Stimulated activated CD4-positive, alpha-beta T cell treated with anti-CD3 and anti-CD28 coated beads, Interleukin-1b, Interleukin-23, amount 100 ng/mL, for 4 hours (primary cell): Measurements from ENCODE around the gene ARL4C.
A peak's percentile ranks its signal among the peaks of the same experiment; 100 is the strongest.

Source experiments
- DNase-seq, 2 donors: peaks; one replicate each; pipeline ENCODE4 v3.0.0-alpha.2; 2020; ENCODE audit warnings: low read depth in 2 of 2

The ARL4C gene, protein sequence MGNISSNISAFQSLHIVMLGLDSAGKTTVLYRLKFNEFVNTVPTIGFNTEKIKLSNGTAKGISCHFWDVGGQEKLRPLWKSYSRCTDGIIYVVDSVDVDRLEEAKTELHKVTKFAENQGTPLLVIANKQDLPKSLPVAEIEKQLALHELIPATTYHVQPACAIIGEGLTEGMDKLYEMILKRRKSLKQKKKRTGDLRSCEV

DNA sequence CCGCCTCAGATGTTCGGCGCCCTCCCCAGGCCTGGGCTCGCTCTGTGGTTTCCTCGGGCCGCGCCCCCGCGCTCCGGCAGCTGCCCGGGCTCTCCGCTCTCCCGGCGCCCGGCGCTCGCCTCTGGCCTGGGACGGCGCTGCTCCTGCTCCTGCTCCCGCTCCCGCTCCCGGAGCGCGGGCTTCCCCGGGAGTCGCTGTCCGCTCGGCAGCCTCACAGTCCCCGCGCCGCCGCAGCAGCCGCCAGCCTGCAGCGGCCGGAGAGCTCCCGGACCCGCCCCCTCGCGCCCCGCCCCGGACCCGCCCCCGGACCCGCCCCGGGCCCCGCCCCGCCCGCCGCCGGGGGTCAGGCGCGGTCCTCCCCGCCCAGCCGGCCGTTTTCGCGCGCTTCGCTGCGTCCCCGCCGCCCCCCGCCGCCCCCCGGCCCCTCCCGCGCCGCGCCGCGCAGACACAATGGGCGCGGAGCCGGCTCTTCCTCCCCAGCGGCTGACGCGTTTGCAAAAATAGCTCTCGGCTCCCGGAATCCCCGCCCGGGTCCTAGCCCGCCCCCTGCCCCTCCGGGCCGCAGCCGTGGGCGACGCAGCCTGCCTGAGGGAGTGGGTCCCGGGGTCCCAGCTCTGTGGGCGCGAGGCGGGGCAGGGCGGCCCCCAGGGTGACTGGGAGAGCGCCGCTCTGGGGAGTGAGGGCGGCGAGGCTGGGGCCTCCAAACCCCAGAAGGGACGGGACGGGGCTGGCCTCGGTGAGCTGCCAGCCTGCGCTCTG lies at the start of gene ARL4C:
Gene ARL4C, minus strand, starts transcription at position 247 of the 759 bp plus-strand sequence. CDS start 495 bp downstream, outside the sequence.
- DNase-seq = peak; percentile 36 to 51

DNA sequence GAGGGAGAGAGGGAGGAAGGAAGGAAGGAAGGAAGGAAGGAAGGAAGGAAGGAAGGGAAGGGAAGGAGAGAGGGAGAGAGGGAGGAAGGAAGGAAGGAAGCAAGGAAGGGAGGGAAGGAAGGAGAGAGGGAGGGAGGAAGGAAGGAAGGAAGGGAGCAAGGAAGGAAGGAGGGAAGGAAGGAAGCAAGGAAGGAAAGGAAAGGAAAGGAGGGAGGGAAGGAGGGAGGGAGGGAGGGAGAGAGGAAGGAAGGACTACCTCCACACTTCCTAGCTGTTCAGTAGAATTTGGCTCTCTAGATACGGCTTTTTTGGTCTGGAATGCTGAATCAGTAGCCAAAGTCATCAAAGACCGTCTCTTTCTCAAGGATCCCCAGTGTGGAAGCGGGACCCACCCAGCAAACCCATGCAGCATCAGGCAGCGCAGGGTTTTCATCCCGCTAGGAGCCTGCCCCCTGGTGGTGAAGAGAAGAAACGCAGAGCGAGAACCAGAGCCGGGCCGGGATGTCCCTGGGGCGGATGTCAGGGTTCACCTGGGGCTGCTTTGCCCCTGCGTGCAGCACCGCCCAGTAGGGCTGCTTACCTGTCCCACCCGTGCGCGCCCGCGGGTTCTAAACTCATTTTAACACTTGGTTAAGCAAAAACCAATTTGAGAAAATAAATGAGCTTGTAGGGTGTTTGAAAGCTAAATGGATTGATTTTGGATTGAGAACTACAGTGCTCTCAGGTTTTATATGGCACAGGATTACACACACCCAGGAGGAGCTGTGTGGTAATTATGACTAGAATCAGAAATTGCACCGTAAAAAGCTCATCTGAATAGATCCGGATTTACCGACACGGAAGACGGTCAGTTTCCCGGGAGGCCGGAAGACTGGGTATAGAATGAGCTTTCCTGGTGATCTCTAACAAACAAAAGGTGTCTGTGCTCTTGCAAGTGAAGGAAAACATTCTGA lies 48.1 kb upstream of the ARL4C start:
- peak; percentile 61 to 70 for DNase-seq

DNA sequence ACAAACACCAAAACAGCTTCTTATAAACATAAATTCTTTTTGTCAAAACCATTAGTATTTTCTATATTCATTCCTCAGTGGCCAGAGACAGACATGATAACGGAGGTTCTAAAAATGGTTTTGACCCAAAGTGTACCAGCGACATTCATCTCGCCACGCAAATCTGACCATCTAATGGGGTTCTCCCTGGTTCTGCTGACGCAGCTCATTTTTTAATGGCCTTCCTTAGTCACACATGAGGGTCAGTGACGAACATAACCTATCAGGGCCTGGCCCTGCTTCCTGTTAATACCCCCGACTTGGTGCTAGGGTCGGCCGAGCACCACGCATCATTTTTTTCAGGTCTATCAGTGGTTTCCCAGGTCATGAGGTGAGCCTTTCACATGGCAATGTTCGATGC lies 45.9 kb upstream of the ARL4C start:
- DNase-seq = no peak

DNA sequence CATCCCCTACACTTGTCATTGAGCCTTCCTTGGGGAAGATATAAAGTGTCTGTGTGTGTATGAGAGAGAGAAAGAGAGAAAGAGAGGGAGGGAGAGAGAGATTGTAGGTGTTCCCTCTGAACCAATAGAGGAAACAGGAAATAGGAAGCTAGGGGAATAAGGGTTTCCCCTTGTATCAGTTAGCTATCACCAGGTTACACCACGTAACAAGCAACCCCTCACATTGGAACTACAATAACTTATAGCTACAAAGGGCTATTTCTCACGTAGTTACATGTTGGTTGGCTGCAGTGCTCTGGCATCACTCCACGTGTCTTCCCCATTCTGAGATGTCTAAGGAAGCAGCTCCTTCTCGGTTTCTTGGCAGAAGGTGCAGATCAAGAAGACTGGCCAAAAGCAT lies 41.0 kb upstream of the ARL4C start:
- no peak for DNase-seq

DNA sequence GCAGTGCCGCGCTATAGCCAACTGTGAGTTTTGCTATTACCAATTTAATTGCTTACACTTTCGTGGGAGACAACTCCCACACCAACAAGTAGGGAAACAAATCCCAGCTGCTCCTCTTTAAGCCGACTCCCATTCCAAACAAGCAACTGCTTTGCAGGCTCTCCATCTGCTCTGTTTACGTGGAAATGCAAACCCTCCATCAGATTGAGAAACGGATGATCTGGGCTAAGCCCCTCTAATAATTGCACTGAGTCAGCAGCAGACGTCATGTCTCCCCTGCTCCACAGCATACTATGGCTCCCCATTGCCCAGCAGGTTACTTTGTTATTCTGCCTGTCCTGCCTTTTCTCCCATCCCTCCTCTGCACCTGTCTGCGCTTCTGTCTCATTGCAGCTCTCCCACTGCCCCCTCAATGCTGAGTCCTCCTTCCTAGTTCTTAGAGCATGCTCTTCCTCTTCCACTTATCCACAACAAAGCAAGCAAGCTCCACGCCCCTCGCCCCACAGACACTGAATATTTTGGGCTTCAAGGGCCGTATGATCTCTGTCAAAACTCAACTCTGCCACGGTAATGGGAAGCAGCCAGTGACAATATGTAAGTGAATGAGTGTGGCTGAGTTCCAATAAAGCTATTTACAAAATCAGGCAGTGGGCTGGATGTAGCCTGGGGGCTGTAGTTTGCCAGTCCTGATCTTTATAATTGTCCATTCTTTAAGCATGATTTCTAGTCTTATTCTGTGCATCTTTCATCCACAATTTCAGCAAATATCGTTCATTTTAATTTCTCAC lies 39.5 kb upstream of the ARL4C start:
- no peak for DNase-seq

DNA sequence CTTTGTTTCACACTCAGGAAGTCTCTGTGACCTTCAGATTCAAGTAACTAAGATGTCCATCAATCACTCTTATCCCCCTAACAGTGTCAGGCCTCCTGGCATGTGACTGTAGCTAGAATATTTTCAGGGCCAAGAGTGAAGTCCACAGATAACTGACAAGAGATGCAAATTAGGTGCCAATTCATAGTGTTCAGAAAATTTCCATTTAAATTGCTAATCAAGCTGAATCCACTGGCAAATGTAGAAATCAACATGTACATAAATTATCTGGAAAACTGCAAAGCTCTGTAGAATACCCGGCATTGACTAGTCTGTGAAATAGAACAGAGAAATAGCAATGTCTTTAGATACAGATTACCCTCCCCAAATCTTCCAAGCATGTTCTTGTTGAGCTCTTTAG lies 38.6 kb upstream of the ARL4C start:
- no peak for DNase-seq

DNA sequence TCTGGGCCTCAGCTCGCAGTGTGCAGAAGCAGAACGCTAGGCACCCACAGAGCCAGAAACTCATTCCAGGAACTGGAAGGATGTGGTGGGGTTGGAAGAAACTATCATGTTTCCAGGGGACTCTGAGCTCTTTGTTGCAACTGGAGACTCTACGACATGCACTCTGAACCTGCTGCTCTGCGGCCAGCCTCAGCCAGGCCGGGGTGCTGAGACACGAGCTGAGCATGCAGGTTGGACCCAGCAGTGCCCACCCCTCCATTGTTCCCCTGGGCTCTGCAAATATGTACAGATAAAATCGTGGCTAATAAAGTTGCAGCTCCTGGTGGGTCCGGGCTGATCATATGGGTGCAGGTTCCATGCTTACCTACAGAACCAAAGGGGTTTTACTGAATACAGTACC lies 37.6 kb upstream of the ARL4C start:
- no peak for DNase-seq

DNA sequence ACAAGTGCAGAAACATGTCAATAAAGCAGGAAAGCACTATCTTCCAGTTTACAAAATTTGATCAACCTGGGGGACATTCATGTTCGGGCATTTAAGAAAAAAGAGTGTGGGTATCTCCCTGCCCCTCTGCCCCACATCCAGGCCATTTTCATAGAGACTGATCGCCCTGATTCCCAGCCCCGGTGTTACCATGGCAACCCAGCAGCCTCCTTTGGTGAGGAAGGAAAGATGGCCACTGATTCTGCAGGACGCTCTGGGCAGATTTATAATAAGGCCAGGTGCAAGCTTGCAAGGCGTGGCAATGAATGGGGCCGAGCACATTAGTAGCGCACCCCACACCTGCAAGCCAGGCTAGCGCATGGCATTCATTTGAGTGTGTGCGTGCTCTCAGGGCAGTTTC lies 36.7 kb upstream of the ARL4C start:
- DNase-seq = no peak

DNA sequence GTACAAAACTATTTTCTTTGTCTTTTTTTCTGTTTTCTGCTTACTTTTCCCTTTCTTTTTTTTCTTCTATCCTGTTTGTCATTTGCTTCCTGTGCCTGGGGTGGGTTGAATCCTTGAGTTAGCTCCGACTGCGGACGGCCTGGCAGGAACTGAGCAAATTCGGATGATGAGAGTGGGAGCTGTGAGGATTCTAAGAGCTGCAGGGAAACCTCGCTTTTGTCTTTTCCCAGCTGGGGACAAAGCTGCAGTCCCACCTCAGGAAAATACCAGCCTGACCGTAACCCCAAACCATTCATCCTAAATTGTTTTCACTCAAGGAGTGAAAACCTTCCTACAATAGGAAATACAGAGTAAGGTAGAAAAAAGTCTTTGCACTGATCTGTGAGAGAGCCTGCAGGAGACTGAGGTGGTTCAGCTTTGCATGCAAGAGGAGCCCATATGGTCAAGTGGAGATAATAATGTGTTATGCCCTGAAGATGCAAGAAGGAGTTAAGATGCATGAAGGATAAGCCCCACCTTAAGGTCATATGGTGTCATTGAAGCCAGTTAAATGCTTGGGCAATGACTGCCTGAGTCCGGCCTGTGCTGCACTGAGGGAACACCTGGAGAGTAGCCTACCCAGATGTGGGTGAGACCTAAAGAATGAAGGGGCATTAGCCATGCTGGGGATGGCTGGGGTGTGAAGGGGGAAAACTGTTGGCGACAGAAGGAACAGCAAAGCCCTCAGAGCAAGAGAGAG lies 31.7 kb upstream of the ARL4C start:
- DNase-seq = no peak

DNA sequence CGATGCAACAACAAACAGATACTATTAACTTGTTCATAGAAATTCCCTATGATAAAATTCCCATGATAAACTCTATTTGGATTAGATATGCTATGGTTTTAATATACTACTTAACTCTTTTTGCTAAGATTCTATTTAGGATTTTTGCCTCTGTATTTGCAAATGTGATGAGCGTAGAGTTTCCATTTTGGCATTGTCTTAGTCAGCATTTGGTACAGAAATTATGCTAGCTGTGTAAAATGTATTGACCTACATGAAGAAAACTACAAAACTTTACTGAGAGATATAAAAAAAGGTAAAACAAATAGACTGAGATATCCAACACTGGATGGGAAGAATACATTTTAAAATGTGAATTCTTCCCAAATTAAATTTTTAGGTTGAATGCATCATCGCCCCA lies 29.8 kb upstream of the ARL4C start:
- no peak for DNase-seq

DNA sequence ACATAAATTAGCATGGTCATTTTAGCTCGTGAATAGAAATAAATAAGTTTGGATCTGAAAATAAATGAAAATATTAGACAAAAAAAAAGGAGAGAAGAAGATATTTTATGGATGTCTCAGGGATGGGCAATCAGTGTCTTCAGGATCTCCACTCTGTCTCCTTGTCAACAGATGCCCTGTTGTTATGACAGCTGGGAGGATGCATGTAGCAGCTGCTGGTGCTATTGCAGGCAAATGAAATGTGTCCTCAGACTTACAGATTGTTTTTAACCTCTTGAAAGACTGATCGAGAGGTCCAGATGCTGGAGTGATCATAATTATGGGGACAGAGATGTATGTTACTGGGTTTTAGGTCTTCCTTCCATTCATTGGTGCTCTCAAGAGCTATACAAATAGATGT lies 24.7 kb upstream of the ARL4C start:
- no peak for DNase-seq

DNA sequence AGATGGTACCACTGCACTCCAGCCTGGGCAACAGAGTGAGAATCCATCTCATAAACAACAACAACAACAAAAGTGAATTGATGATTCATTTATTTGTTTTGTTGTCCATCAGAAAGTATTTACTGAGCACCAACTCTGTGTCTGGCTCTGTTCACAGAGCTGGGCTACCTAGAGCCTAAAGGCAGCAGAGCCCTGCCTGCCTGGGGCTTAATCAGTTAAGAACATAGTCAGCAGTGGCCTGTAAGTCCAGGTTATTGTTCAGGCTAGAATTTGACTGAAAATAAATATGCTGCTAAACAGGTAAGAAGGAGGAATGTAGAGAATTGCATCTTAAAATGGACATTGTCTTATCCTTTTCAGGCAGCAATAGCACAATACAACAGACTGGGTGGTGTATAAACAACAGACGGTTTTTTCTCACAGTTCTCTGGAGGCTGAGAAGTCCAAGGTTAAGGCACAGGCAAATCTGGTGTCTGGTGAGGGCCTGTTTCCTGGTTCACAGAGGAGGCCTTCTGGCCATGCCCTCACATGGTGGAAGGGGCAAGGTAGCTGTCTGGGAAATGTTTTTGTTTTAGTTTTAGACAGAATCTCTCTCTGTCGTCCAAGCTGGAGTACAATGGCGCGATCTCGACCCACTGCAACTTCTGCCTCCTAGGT lies 22.2 kb upstream of the ARL4C start:
- DNase-seq = no peak

DNA sequence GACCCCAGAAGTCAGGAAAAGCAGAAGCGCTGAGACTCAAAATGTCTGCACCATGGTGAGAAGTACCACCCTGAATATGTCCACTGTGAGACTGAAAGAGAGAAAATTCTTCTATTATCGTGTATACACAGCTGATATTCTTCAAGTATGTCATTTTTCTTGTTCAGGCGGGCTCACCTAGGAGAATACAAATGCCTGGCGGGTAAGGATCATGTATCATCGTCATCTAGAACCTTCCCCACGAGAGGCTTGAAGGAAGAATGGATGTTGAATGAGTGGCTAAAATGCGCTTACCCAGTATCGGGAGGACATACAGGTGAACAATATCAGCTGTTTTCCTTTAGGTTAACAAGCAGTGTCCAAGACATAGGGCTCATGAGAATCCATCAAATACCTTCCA lies 21.1 kb upstream of the ARL4C start:
- no peak for DNase-seq

DNA sequence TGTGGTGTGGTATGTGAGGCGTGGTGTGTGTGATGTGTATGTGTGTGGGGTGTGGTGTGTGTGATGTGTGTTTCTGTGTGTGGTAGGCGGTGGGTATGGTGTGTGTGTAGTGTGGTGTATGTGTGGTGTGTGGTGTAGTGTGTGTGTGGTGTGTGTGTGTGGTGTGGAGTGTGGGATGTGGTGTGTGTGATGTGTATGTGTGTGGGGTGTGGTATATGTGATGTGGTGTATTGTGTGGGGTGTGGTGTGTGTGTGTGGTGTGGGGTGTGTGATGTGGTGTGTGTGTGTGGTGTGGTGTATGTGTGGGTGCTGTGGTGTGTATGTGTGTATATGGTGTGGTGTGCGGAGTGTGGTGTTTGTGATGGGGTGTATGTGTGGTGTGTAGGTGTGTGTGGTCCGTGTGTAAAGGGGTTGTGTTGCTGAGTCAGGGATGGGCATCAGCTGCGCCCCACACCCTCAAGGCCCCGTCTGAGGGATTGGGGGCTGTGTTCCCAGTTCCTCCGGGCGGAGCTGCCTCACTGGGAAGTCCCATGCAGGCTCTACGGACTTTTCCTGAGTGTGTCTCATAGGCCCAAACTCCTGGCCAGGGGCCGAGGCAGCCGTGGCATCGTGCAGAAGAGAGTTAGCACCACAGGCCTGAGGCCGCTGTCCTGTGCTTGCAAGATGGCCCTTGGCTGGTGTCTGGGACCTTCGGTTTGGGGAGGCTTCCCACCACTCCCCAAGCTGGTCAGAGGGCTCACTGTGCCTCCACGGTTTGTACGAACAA lies 18.2 kb upstream of the ARL4C start:
- no peak for DNase-seq

DNA sequence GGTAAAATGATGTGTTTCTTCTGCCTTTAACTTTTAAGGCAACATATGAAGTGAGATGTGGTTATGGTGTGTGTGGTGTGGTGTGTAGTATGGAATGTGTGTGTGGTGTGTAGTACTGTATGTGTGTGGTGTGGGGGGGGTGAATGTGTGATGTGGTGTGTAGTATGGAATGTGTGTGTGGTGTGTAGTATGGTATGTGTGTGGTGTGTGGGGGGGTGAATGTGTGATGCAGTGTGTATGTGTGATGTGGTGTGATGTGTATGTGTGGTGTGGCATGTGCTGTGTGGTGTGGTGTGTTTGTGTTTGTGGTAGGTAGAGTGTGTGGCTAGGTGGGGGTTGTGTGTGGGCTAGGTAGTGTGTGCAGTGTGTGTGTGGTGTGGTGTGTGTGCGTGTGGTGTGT lies 17.2 kb upstream of the ARL4C start:
- no peak for DNase-seq

DNA sequence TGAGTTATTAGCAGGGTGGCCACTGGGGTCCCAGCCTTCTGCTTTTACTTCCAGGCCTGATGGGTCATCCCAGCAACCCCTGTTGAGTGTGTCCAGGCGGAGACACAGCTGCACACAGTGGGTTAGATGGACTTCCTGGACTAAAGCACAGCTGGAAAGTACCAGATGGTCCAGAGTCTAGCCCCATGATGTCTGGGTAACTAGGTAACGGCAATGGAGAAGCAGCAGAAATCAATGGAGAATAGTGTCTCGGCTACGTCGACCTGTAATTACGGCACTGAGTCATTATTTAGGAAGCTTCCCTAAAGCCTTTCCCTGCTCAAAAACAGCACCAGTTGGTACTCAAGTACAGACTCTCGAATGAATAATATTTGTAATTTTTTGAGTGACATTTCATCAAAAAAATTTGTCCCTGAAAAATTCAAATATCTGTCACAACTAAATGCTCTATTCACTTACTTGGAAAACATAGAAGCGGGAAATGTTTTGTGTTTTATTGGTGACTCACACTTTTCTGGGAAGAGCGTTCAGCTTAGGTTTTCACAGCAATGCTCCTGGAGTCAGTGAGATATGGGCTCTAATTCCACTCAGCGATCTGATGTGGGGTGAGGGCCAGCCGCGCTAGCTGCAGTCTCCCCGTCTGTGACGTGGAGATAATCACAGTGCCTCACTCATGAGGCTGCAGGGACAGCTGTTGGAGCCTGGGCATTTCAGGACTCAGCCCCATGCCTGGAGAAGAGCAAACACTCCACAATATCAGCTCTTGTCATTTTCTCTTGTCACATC lies 16.2 kb upstream of the ARL4C start:
- no peak for DNase-seq

DNA sequence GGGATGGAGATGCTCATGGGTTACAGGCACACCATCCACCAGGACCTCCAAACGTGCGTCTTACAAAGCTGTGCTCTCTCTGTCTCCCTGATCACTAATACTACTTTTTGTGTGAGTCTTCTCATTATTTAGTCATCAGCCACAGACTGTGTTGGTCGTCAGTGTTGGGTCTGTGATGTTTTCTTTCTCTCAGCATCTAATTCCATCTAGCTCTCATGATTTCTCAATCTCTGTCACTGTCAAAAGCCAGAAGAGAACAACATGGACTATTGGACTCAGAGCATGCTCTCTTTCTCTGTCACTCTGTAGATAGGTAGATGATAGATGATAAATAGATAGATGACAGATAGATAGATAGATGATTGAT lies 6.0 kb upstream of the ARL4C start:
- no peak for DNase-seq

DNA sequence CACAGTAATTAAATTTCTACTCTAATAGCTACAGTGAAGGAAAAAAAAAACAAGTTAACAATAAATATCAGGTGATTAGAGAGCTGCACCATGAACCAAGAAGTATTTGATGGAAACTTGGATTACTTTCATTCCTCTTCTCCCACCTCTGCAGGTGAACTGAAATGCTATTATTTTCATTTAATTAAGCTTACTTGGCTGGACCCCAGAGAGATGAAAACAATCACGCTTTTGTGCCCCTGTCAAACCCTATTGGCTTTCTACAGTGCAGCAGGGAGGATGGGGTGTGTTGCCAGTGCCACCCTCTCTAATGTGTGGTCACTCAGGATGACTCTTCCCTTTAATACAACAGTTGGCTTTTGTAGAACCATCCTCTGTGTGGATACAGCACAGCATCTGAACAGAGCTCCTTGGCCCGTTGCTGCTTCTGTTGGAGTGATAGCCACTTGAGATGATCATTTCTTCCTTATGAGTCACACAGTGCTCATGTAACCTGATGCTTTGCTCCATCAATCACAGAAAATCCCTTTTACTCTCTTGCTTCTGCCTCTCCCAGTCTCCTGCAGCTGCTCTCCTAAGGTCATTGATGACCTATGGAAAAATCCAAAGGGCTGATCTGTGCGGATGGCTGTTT lies 5.5 kb upstream of the ARL4C start:
- DNase-seq = no peak
